ENCODE measurements around the gene CCHCR1.

DNA sequence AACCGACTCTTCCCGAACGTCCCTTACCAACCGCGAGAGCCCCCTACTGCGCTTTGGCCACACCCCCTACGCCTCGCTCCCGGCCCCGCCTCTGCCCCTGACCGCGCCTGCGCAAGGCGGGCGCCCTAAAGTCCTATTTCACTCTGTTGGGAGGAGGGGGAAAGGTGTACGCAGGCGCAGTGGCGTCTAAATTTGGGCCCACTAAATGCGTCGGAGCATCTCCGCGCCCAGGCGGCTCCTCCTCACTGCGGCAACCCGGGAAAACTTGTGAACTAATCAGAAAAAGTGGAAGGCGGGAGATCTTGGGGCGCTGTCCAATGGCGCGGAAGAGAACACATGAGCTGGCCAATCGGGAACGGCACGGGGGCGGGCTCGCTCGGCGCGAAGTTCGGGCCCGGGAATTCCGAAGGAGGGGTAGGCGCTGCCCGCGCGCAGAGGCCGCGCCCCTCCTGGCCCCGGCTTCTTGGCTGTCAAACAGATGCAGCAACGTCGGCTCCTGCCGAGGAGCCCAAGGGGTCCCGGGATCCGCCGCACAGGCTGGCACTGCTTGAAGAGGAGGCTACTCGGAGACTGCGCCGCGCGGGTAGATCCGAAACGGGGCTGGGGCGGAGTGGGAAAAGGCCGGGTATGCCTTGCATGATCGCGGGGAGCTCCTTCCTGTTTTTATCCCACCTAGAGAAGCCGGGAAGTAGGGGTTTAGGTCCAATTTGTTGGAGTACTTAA is 699 bp upstream of the CCHCR1 start, which contains the start of gene TCF19:
- TF ChIP-seq, protein P1, sequence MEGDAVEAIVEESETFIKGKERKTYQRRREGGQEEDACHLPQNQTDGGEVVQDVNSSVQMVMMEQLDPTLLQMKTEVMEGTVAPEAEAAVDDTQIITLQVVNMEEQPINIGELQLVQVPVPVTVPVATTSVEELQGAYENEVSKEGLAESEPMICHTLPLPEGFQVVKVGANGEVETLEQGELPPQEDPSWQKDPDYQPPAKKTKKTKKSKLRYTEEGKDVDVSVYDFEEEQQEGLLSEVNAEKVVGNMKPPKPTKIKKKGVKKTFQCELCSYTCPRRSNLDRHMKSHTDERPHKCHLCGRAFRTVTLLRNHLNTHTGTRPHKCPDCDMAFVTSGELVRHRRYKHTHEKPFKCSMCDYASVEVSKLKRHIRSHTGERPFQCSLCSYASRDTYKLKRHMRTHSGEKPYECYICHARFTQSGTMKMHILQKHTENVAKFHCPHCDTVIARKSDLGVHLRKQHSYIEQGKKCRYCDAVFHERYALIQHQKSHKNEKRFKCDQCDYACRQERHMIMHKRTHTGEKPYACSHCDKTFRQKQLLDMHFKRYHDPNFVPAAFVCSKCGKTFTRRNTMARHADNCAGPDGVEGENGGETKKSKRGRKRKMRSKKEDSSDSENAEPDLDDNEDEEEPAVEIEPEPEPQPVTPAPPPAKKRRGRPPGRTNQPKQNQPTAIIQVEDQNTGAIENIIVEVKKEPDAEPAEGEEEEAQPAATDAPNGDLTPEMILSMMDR (IDR thresholded peaks at IDR 0.05; ENCODE audit: insufficient read depth, low read length, poor library complexity, severe bottlenecking) = no peak
- no peak for TF ChIP-seq EZH2phosphoT487 (conservative IDR thresholded peaks at IDR 0.05; ENCODE audit: low read length)
